Skin epidermis (tissue), 12 donors: Measurements from ENCODE around the gene ZNF592.

Experiments used
- H3K27ac ChIP-seq, 21 experiments: fragments of 200-600 bp; sonication (generic) in 11 of 21; one replicate each; pipeline ENCODE4 v1.5.0; 2020; ENCODE audit warnings: mild to moderate bottlenecking in 3 of 21, inconsistent platforms in 2 of 21, moderate library complexity in 2 of 21
- H3K4me3 ChIP-seq, 7 experiments: fragments of 200-600 bp; sonication (generic) in 2 of 7; one replicate each; pipeline ENCODE4 v1.5.0; 2020; ENCODE audit warnings: inconsistent platforms in 2 of 7, mild to moderate bottlenecking in 2 of 7, moderate library complexity in 1 of 7

ZNF592 gene

DNA sequence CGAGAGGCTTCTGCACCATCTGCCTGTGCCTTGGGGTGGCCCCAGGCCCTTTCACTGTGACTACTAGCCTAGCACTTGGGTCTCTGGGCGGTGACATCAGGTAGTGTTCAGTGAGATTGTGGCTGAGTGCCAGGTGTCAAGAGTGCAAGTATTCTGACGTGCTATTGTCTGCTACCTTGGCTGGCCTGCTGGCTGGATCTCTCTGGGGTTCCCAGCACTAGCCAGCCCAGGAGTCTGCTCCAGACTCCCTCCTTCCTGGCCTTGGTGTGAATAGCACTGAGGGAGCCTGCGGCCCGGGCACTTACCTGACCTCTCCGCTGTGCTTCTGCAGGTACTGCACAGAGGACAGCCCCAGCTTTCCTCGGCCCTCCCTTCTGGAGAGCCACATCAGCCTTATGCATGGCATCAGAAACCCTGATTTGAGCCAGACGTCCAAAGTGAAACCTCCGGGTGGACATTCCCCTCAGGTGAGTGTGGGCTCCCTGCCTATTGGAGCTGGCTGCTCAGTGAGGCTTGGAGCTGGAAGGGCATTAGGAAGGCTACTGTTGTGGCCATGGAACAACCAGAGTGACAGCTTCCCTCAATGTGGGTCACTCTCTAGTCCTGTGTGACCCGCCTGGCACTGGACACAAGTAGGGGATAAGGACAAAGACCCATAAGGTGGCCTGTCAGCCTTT lies 51.3 kb downstream of the ZNF592 start:
- H3K4me3 ChIP-seq: no peak overlapping the region
- no peak overlapping the region for H3K27ac ChIP-seq

DNA sequence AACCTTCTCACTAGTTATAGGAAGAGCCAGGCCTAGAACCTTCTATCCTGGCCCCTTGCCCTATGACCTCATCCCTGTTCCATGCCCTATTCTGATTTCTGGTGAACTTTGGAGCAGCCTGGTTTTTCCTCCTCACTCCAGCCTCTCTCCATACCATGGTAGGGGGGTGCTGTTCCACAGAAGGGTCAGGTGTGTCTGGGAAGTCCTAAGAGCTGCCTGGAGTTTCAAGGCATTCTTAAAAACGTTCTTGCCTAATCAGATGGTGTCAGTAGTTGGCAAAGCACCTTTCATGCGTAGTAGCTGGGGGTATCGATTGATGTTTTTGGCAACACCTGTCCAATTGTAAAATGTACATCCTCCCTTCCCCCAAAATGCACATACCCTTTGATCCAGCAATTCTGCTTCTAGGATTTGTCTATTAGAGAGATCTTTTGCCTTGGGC lies 52.0 kb downstream of the ZNF592 start:
- H3K27ac ChIP-seq: no peak overlapping the region
- no peak overlapping the region for H3K4me3 ChIP-seq

DNA sequence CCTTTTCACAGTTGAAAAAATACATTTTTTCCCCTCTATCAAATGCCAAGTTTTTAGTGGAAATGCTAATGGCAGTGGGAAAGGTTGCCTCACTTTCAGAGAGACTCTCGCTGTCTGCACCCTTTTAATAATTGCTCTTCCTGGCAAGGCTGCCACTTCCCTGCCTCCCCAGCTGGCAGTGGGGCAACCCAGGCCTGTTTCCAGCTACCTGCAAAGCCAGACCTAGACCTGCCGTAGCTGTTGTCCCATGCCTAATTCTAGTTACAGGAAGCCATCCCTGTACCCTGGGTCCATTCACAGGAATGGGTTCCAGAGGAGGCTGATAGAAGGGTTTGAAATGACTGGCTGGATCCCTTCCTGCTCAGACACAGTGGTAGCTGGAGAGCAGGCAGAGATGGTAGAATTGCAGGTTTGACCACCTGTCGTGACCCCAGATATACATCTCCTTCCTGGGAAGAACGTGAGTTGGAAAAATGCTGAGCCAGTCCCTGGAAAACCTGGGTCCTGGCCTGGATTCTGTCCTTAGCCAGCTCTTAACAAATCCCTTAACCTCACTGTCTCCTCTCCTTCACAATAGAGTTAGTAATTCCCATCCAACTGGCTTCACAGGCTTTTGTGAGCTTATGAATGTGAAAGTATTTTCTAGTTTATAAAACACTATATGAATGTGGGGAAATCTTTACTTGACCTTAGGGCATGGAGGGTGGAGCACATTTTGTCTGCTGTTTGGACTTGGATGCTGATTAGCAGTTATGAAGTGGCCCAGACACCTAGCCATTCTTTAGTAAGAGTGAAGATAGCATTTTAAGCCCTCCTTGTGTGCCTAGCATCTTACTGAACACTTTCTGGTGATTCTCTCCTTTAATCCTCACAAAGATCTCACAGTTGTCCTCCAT lies 55.9 kb downstream of the ZNF592 start:
- H3K27ac ChIP-seq: peak overlapping the region in 9 of 21 experiments; percentile 6 to 73 (median 47)

DNA sequence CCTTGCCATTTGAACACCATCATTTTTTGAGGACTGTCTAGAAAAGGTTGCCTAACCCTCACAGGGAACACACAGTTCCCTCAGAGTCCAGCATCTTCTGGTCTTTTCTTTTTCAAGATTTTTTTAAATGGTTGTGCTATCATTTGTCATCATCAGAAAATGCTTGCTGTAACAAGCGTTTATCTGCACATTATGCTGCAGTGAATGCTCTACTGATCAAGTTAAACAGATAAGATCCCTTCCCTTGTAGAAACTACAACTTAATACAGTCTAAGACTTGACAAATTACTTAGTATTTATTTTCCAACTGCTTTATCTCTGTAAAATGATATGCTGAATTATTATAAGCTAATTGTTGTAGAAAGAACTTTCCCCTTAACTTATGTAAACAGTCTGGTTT lies 56.8 kb downstream of the ZNF592 start:
- peak overlapping the region in 1 of 21 experiments; percentile 11 for H3K27ac ChIP-seq
- H3K4me3 ChIP-seq: no peak overlapping the region

More for the DNA sequence above, 55.9 kb downstream of the ZNF592 start:
- no peak overlapping the region for H3K4me3 ChIP-seq

DNA sequence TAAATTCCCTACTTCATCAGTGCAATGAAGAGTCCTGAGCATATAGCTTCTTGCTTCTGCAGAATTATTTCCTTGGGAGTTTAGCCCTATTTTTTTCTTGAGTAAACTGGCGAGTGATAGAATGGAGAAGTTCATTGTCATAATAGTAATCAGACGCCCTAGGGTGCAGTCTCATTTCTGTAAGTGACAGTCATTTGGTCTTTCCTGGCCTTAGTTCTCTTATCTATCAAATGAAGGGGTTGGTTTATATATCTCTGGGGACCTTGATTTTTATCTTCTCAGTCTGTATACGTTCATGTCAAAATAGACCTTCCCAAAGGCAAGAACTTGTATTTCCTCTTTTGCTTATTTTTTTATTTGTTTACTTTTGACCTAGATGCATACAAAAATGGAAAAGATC lies 58.8 kb downstream of the ZNF592 start:
- Histone ChIP-seq H3K27ac (no peak overlapping the region), H3K4me3 (no peak overlapping the region)

DNA sequence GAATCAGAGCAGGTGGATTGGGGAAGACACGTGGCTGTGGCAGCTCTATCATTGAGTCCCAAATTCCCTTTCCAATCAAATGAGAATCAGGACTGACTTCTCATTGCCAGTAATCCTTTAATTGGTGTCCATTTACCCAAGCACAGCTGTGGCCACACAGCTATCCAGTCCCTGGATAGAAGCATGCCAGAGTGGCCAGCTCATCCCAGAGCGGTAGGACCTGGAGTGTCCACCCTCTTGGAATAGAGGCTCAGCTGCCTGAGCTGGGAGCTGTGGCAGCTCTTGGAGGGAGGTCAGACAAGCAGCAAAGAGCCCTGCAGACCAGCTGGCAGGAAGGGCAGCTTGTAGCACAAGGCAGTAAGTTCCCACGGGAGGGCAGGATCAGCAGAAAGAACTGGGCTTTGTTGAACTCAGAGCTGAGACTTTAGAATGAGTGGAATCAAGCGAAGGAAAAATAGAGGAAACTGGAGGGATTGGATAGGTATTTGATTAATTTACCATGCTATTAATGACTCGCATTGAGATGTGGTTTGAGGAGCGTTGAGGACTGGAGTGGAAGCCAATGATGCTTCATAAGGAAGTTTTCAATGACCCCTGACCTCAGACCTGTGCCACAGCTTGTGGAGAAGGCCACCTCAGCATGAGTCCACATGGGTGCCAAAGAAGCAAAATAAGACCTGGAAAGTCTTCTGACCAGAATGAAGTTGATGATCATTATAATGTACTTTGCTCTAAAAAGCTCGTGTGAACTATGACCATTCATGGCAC lies 61.9 kb downstream of the ZNF592 start:
- Histone ChIP-seq H3K27ac (no peak overlapping the region), H3K4me3 (no peak overlapping the region)

DNA sequence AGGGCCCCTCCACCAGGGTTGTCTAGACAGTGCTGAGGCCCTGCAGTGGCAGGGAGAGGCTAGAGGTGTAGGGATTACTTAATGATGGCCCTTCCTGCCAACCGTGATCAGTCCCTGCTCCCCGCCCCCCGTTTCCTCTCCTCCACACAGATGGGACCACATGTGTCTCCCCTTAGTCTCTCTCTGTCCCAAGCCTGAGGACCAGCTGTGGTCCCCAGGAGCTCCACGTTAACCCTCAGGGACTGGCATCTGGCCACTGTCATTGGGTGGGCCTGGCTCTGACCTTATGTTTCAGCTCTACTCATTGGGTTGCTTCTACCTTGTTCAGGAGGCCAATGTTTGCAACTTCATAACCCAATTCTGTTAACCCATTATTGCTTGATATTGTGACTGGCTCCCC lies 62.8 kb downstream of the ZNF592 start:
- H3K27ac ChIP-seq: no peak overlapping the region
- H3K4me3 ChIP-seq: no peak overlapping the region

DNA sequence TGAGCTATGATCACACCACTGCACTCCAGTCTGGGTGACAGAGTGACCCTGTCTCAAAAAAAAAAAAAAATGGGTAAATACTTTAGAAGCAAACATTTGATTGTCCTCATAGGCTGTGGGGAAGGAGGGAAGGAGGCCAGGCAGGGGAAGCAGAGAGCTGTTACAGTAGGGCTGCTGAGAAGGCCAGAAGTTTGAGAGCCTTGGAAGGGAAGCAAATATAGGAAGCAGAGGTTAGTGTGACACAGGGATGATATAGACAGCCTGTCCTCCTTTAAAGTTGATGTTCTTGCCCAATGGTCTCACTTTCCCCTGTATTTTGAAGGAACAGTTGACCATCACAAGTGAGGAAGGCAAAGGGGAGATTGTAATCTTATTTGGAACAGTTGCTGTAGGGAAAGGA lies 63.4 kb downstream of the ZNF592 start:
- Histone ChIP-seq H3K4me3 (no peak overlapping the region), H3K27ac (no peak overlapping the region)

DNA sequence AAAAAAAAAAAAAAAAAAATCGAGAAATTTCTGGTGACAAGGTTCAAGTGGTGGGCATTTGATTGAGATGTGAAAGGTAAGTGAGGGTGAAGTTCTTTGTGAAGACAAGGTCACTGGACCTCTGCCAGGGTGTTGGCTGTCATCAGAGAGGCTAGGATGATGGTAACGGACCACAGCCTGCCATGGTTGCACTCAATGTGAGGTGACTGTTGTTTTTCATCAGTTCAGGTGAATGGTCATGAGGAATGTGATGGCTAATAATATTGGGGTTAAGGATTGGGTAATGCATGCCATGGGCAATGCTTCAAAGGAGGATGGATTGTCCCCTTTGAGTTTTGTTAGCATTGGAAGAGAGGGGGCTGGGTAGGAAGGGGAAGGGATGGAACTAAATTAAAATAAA lies 64.5 kb downstream of the ZNF592 start:
- Histone ChIP-seq H3K27ac (no peak overlapping the region), H3K4me3 (no peak overlapping the region)

DNA sequence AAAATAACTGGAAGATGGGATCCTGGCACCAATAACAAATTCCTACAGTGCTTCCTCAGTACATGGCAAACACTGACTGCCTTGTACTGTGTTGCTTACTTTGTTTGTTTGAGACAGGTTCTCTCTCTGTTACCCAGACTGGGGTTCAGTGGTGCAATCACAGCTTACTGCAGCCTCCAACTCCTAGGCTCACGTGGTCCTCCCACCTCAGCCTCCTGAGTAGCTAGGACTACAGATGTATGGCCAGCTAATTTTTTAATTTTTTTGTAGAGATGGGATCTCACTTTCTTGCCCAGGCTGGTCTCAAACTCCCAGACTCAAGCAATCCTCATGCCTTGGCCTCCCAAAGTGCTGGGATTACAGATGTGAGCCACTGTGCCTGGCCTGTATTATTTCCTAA lies 65.0 kb downstream of the ZNF592 start:
- H3K4me3 ChIP-seq: no peak overlapping the region

DNA sequence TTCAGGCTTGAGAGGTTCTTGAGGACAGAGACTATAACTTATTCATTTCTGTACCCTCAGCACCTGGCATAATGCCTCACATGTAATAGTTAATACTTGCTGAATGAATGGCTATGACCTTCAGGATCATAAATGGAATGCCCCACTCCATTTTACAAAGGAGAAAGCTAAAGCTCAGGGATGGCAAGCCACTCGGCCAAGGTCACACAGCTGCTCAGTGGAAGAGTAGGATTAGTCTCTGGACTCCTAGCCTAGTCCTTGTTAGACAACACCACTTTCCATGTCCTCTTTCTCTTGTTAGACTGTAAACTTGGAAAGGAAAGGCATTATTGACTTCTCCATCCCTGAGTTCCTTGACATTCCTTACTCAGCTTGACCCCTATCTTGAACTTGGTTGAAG lies 65.5 kb downstream of the ZNF592 start:
- no peak overlapping the region for H3K27ac ChIP-seq
- H3K4me3 ChIP-seq: no peak overlapping the region

More for the DNA sequence above, 65.0 kb downstream of the ZNF592 start:
- H3K27ac ChIP-seq: no peak overlapping the region

DNA sequence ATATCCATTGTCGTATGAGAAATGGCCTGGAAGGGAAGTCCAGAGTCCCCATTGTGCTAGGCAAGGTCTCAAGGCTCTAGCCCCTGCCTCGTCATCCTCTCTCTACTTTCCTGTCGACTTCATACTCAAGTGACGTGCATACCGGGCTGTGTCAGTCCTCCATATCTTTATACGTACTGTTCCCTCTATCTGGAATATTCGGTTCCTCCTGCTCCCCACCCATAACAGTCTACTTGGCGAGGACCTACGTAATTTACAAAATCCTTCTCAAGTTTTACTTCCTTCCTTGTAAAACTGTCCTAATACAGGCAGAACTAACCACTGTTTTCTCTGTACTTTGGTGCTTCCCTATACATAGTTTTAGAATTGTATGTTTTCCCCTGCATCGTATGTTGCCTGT lies 66.5 kb downstream of the ZNF592 start:
- no peak overlapping the region for H3K27ac ChIP-seq
- H3K4me3 ChIP-seq: no peak overlapping the region

DNA sequence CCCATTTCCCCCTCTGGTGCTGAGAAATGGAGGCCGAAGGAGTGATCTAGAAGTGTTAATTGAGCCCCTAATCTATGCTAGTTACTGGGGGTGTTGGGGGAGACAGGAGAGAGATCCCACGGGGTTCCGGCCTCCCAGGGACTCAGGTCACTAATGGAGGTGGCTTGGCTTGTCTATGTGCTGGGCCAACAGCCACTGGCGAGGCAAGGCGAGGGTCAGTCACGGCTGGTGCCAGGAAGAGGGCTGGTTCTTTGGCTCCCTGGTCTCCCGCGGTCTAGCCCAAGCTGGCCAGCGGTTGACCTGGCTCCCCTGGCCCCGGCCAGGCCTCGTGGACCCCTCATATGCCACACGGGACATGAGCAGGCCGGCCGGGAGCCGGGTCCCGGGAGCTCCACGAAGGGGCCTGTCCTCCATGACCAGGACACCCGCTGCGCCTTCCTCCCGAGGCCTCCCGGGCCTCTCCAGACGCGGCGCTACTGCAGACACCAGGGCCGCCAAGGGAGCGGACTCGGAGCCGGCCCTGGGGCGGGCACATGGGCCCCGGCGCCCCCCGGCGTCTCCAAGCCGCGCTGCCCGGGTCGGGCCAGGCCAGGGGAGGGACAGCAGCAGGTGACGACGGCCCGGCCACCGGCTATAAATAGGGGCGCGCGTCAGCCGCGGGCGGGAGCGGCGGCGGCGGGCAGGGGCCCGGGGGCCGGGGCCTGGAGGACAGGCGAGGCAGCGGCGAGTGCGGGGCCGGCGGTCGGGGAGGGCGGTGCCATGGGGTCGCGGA lies 68.5 kb downstream of the ZNF592 start, which contains the start of gene ALPK3:
ALPK3 (plus strand) TSS at position 663 of the 772 bp plus-strand sequence; CDS start at position 760, 97 bp downstream.
- Histone ChIP-seq H3K4me3 (peak within 1 kb of the TSS in 1 of 7 experiments; percentile 9), H3K27ac (peak within 1 kb of the TSS in 9 of 21 experiments; percentile 21 to 72 (median 44))

DNA sequence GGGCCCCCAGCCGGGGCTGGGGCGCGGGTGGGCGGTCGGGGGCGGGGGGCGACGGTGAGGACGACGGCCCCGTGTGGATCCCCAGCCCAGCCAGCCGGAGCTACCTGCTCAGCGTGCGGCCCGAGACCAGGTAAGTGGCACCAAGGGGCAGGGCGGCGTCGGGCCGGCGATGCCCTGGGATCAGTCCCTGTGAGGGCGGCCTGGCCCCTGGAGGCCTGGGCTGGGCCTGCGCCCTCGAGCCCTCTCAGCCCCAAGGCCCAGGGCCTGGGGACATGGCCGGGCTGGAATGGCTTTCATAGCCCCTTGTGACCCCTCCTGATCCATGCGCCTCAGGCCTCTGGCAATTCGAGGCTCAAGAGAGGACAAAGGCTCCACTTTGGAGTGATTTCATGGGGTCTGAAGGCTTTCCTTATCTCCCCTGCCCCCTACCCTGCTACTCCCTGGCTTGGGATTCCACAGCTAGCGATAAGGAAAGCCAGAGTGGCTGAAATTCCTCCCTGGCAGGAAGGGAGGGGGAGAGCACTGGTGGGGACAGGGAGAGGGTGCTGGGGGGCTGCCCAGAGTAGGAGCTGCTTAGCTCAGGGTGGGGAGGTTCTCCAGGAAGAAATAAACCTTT lies 69.2 kb downstream of the ZNF592 start:
- peak overlapping the region in 1 of 7 experiments; percentile 9 for H3K4me3 ChIP-seq
- peak overlapping the region in 9 of 21 experiments; percentile 21 to 72 (median 44) for H3K27ac ChIP-seq

DNA sequence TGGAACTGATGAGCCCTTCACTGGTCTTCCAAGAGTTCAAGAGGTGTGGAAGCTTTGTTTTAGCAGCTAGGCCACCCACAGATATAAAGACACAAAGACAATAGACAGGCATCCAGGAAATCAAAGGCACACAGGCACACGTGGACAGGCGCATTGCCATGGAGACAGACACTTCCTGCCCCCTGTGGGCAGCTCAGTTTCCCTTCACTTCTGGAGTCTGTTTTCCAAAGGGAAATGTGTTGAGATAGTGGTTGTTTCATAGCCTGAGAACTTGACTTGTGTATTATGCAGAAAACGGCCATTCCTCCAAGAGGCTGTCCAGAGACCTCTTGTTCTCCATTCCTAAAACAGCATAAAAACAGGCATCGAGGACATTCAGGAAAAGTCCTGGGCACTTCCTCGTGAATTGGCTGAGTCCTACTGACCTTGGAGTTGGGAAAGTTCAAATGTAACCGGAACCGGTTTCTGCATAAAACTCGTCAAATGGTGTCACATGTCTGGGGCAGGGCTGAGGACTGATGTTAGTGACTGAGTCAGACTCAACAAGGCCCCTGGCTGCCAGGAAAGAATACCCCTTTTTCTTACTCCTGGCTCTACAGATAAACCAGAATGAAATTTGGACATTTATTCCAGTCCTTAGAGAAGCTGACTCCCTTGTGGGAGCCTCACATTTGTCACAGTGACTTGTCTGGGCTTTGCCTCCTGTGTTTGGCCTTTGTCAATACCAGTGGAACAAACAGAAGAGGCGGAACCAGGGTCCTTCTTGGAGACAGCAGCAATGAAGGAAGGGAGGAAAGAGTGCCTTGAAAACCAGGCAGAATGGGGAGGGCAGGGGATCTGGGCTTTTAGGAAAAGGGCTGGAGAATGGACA lies 70.1 kb downstream of the ZNF592 start:
- Histone ChIP-seq H3K4me3 (no peak overlapping the region), H3K27ac (peak overlapping the region in 8 of 21 experiments; percentile 1 to 57 (median 30))

DNA sequence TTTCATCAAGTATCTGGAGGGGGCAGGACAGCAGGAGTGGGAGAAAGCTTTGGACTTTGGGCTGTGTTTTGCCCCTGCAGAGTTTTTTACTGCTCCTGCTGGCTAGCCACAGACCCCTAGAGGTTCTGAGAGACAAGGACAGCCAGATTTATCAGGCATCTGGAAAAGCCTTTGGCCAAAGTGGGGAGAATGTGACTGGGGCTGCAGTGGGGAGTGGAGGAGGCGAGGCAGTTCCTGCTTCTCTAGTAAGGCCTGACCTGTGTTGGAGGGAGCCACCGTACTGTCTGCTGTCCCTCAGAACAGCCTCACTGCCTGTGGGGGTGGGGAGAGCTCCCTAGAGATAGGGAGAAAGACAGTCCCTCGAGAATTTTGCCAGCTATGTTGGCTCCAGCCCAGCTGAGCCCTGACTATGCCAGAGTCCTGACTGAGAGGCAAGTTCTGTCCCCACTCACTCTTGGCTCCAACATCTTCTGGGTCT lies 70.9 kb downstream of the ZNF592 start:
- H3K4me3 ChIP-seq: no peak overlapping the region

DNA sequence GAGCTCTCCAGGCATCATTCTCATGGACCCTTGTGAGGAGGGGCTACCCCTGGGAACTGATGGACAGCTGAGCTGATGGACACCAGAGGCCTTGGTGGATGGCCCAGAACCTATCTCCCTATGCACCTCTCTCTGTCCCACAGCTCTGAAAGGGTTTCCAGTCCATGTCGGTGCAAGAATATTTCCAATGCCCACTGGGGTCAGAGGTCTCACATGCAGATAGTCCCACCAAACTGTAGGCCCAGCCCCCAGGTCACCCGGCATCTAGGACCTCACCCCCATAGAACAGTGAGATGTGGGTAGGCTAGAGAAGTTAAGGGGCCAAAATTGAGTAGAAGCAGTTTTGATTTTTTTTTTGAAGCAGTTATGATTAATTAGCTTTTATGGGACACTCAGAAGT lies 71.4 kb downstream of the ZNF592 start:
- H3K4me3 ChIP-seq: no peak overlapping the region
- peak overlapping the region in 1 of 21 experiments; percentile 52 for H3K27ac ChIP-seq

More for the DNA sequence above, 70.9 kb downstream of the ZNF592 start:
- peak overlapping the region in 6 of 21 experiments; percentile 1 to 57 (median 36) for H3K27ac ChIP-seq
